GM12878 (cell line): Measurements from ENCODE around the gene BOD1L1. TPM values are rescaled to one million over a fixed set of nuclear protein-coding genes. Genes with fewer than 3 reads are reported as not detected.

Experiments used
- ESRRA ChIP-seq: IDR thresholded peaks from 2 replicates; pipeline ENCODE4 v1.6.1; 2012; ENCODE audit warnings: mild to moderate bottlenecking, low read length, improper control_type of control experiment
- EZH2 ChIP-seq: IDR thresholded peaks from 2 replicates; pipeline ENCODE4 v1.6.1; 2012; ENCODE audit warnings: low read depth, mild to moderate bottlenecking, control low read depth, inconsistent platforms, low read length, borderline replicate concordance; ENCODE audit not compliant: control insufficient read depth
- RAD21 ChIP-seq: IDR thresholded peaks from 2 replicates; pipeline ENCODE4 v1.6.1; 2011; ENCODE audit warnings: mild to moderate bottlenecking, low read depth, low read length, moderate library complexity; ENCODE audit not compliant: insufficient read depth
- RELA ChIP-seq: fragments of 450-650 bp; IDR thresholded peaks from 2 replicates; pipeline ENCODE4 v1.8.0; 2014; ENCODE audit warnings: borderline replicate concordance; ENCODE audit not compliant: partially characterized antibody
- TBL1XR1 ChIP-seq: IDR thresholded peaks from 2 replicates; pipeline ENCODE4 v1.6.1; 2012; ENCODE audit warnings: low read depth, low read length, improper control_type of control experiment
- ZSCAN29 ChIP-seq: fragments of 450-650 bp; IDR thresholded peaks from 2 replicates; pipeline ENCODE4 v1.6.1; 2017; ENCODE audit warnings: mild to moderate bottlenecking, moderate library complexity
- polyA plus RNA-seq, 11 experiments: library from polyadenylated mRNA; depleted of rRNA in 4 of 11; unstranded in 6 of 11; stranded (reverse) in 5 of 11; fragments of >200 nt; fragmentation: Nextera tagmentation in 4 of 11; fragmentation: Illumina TruSeq in 1 of 11; extraction: Ambion mirVana in 4 of 11; extraction: Trizol in 1 of 11; gene quantifications; 1 replicate in 1 of 11; 2 replicates in 10 of 11; pipeline versions ENCODE4 v1.2.1 to v1.2.3, GENCODE V29; 2011 to 2016; ENCODE audit warnings: inconsistent platforms in 2 of 11, missing spikeins in 2 of 11, low read depth in 1 of 11
- total RNA-seq, 4 experiments: library from RNA; depleted of rRNA in 3 of 4; stranded (reverse); fragments of >200 nt in 3 of 4; fragmentation: Illumina TruSeq in 1 of 4; extraction: Trizol in 1 of 4; gene quantifications; 2 replicates each; pipeline versions ENCODE4 v1.2.1 to v1.2.3, GENCODE V29; 2013 to 2021
- TF ChIP-seq, protein P1 (sequence below): fragments of 450-650 bp; formaldehyde crosslinking; IDR thresholded peaks from 2 replicates; pipeline ENCODE4 v1.5.0; 2022; ENCODE audit warnings: mild to moderate bottlenecking, missing genetic modification characterization

BOD1L1 gene
- total and polyA plus RNA-seq, 10 of the 15 experiments (the other 5 are each of a cell fraction or from before 2014, with no cell fraction given) = 6.8 to 41.6 (median 24.3) TPM

GRCh38 chr4:13548059-13548983 lies 79.2 kb downstream of the BOD1L1 start (continued):
- TF ChIP-seq, protein P1, sequence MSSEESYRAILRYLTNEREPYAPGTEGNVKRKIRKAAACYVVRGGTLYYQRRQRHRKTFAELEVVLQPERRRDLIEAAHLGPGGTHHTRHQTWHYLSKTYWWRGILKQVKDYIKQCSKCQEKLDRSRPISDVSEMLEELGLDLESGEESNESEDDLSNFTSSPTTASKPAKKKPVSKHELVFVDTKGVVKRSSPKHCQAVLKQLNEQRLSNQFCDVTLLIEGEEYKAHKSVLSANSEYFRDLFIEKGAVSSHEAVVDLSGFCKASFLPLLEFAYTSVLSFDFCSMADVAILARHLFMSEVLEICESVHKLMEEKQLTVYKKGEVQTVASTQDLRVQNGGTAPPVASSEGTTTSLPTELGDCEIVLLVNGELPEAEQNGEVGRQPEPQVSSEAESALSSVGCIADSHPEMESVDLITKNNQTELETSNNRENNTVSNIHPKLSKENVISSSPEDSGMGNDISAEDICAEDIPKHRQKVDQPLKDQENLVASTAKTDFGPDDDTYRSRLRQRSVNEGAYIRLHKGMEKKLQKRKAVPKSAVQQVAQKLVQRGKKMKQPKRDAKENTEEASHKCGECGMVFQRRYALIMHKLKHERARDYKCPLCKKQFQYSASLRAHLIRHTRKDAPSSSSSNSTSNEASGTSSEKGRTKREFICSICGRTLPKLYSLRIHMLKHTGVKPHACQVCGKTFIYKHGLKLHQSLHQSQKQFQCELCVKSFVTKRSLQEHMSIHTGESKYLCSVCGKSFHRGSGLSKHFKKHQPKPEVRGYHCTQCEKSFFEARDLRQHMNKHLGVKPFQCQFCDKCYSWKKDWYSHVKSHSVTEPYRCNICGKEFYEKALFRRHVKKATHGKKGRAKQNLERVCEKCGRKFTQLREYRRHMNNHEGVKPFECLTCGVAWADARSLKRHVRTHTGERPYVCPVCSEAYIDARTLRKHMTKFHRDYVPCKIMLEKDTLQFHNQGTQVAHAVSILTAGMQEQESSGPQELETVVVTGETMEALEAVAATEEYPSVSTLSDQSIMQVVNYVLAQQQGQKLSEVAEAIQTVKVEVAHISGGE (CRISPR knock-in tag) = no peak
- TF ChIP-seq ZSCAN29 = no peak
- no peak for TF ChIP-seq RAD21
- TF ChIP-seq TBL1XR1 = 0 out of 2 replicates have a peak, but pooled peaks have one; percentile 17
- TF ChIP-seq EZH2 = 0 out of 2 replicates have a peak, but pooled peaks have one; percentile 29
- 0 out of 2 replicates have a peak, but pooled peaks have one; percentile 31 for TF ChIP-seq ESRRA
- no peak for TF ChIP-seq RELA
- TF ChIP-seq, all 136 proteins: peak for 4
